SW 1271 (cell line): ENCODE measurements around the gene RDH16.

Experiments used
- DNase-seq, 2 experiments: peaks; one replicate each; lab custom pipeline; 2025; lab: John Stamatoyannopoulos, UW

RDH16 gene, protein sequence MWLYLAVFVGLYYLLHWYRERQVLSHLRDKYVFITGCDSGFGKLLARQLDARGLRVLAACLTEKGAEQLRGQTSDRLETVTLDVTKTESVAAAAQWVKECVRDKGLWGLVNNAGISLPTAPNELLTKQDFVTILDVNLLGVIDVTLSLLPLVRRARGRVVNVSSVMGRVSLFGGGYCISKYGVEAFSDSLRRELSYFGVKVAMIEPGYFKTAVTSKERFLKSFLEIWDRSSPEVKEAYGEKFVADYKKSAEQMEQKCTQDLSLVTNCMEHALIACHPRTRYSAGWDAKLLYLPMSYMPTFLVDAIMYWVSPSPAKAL

DNA sequence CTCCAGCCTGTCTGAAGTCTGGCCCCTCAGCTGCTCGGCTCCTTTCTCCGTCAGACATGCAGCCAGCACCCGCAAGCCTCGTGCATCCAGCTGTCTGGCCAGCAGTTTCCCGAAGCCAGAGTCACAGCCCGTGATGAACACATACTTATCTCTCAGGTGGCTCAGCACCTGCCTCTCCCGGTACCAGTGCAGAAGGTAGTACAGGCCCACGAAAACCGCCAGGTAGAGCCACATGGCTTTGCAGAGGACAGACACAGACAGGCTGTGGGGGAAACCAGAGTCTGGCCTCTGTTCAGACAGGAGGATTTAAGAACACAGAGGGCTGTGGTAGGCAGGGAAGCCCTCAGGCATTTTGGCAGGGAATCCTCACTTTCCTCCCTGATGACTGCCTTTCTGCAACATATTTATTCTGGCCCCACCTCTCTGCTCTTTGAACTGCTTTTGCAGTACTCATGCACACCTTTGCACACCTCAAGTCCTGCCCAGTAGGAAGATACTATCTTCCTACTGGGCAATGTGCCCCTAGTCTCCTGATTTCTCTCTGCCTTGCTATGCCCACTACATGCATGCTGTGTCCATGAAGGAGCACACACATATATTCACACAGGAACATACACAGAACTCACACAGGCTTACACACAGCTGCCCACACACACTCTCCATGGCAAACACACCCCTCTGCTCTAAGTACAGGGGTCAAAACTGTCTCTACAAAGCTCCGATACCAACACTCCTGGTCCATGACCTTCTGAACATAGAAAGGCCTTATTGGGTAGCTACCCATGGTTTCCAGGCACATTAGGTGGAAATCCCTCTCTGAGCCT lies at the start of gene RDH16:
Gene RDH16, minus strand, starts transcription at position 380 of the 824 bp plus-strand sequence. Its CDS starts 146 bp downstream, at position 234.
- DNase-seq: no peak

DNA sequence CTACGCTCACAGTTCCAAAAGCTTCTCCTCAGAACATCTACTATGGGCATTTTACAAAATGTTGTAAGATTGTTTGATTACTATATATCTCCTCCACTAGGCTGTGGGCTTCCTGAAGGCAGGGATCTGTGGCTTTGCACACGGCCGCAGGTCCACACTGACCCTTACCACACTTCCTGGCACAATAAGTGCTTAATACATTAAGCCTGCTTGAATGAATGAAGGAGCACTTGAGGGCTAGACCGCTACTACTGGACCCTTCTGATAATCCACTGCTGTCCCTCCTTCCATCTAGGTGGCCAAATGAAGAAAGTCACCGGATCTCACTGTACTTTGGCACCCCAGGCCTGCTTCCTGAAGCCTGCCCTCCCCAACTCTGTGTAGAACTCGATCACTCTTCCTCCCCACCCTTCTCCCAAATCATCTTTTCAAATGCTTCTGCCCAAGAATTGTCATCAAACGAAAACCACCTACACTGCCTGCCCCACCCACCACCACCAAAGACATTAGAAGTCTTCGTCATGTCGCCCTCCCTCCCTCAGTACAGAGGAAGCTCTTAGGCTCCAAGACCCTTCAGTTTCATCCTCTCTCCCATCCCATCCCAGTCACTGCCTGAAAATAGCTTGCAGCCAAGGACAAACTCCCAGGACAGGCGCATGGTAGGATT lies 49.5 kb upstream of the RDH16 start:
- peak in 1 of 2 experiments; percentile 42 for DNase-seq

DNA sequence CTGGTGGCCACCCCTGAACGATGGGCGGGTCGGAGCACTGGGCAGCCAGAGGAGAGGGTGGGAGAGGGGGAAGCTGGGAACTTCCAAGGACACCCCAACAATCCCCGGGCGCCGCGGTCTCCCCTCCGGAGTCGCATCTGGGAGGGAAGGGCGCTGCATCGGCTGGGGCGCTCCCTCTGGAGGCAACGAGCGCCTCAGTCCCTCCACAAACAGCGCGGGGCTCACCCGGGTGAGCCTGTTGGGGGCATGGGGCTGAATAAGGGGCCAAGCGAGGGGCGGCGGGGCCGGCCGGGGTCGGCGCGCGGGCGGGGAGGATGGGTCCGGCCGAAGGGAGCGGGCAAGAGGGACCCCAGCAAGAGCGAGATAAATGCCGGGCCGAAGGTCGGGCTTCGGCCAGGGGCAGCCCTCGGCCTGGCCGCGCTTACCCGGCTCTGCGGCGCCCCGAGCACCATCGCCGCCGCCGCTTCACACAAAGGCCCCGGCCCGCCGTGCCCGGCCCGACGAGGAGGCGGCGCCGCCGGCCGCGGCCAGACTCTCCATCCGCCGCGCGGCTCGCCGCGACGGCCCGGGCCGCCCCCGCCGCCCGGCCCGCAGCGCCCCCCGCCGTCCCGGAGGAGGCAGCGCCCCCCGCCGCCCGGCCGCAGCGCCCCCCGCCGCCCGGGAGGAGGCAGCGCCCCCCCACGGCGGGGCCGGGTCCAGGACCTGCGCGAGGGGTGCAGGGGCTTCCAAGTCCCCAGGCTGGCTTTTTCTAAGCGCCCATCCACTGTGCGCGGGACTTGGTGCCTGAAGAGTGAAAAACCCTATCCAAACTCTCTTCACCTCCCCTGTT lies 48.8 kb upstream of the RDH16 start, which contains the start of gene ZBTB39:
Gene ZBTB39, minus strand, starts transcription at position 567 of the 829 bp plus-strand sequence. CDS start 1,629 bp downstream, outside the sequence.
- peak in 1 of 2 experiments; percentile 42 for DNase-seq

DNA sequence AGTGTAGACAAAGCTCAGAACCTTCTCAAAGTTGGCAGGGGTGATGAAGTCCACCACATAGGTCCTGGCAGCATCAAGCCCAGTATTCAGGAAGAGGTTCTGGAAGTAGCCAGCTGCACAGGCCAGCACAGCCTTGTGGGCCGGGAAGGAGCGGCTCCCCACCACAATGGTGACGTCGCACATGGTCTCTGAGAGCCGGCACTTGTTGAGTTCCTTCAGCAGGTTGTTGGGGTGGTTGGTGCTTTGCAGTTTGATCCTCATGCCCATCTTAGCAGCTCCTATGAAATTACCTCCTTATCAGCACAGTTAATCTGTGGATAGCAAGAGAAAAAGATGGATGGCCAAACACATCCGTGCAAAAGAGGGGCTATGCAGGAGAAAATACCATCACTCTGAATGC lies 47.2 kb upstream of the RDH16 start:
- DNase-seq: no peak

DNA sequence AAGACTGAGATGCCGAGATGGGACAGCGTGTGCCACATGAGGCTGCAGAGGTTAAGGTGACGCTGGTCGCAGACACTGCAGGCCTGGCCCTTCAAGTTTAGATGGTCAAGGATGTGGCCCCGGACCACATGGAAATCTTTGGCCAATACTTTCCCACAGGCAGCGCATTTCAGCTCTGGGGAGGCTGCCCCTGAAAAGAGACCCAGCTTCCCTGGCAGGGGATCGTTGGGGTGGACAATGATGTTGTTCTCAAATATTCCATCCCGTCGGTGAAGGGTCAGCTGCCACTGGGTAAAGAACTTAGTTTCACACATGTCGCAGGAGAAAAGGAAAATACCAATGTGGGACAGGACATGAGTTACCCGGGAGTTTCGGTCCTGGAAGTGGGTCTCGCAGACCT lies 46.0 kb upstream of the RDH16 start:
- DNase-seq: no peak

DNA sequence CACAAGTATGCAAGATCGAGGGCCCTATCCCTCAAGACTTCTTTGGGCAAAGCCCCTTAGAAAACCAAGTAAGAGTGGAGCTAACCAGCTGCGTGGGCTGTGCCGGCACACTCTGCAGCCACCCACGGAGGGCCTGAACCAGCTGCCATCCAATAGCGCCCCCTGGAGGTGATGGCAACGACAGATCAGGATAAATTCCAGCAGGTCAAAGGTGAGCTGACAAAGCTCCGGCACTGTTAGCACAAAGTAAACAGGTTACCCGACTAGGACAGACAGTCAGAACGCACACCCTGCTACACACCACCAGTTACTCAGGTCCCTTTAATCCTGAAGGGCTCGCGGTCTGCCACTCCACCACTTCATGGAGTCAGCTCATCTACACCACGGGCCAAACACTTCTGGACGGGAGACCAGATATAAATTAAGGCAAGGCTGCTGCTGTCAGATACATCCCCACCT lies 44.1 kb upstream of the RDH16 start:
- peak in 1 of 2 experiments; percentile 43 for DNase-seq

DNA sequence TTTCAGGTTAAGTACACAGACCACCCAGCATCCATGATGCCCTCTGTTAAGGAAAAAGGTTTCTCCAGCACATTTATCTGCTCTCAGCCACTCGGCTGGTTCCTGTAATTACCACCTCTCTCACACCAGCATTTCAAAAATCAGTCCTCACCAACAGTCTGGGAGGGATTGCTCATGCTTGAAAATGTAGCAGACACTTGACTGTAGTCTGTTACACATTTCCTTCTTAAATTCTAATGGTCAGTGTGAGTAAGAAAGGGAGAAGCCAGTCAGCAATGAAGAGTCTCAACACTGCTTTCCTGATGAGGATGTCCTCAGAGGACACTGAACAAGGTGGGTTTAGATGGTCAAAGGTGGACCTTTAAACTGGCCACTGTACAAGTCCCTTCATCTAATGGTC lies 43.0 kb upstream of the RDH16 start:
- DNase-seq: no peak

DNA sequence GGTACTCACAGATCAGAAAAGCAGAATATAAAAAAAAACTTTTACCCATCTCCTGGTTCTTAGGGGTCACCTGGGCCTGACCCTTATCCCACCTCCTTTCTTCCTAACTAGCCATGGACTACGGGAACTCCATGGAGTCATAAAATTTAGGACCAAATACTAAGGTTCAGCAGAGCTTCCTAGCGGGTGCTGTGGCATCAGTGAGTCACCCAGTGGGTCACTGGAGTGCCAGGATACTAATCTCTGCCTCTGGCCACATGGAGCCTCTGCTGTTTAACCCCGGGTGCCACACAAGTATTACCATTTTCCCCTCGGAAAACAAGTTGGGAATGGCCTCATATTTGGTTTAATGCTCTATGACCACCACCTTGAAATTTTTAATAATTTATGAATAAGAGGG lies 42.0 kb upstream of the RDH16 start:
- DNase-seq: no peak

DNA sequence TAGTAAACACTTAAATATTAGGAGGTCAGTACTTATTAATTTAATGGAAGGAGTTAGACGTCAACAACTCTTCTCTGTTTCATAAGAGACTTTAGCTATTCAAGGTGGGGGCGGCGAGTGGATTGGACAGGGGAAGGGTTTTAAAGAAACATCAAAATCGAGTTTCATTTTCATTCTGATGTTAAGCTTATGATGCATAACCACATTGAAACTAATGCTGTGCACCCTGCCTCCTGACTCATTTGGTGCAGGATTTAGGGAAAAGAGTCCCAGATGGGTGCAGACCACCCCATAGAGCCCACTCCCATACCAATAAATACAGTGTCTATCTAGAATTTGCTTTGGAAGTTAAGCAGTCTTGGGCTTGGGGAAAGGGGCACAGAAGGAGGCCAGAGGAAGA lies 41.6 kb upstream of the RDH16 start:
- DNase-seq: no peak

DNA sequence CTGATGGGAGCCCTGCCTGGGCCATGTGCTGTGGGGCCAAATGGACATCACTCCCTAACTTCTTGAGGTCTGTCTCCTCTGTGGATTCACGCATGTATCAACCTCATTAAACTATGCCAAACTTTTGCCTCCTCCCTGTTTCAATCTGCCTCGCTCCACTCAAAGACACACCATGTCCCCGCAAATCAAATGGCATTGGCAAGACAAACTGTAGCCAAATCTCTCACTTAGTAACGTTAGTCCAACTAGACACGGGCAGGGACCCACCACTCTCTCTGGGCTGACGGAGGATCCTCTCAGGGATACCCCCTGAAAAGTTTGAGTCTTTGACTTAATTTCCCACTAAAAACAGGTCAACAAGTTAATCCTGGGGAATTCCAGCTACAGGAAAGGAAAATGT lies 40.9 kb upstream of the RDH16 start:
- DNase-seq: no peak

DNA sequence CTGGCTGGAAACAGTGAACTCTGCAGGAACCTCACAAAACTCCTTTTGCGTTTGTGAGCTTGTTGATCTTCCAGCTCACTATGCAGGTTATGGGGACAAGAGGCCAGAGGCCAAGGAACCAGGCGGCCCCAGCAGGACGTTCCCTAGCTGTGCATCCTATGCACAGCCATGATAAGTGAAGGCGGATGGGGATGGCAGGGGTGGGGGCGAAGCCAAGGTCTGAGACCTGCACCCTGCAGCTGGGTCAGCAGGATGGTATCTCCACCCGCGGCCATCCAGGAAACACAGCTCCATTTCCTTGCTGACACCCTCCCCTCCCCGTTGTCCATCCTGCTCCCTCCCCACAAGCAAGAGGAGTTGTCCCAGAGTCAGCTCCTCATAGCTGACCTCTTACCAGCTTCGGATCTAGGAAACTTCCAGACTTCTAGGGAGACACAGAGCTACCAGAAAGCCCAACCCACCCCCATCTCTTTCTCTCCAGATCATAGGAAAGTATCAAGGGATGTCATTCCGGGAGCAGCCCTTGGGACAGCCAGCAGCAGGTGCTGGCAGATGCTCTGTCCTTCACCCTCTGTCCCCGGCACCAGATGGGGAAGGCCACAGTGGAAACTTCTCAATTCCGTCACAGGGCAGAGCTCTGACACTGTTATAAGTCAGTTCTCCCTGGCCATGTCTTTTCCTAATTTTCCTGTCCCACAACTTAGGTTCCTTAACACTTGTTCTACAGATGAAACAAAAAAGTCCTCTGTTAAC lies 39.6 kb upstream of the RDH16 start:
- DNase-seq: no peak

DNA sequence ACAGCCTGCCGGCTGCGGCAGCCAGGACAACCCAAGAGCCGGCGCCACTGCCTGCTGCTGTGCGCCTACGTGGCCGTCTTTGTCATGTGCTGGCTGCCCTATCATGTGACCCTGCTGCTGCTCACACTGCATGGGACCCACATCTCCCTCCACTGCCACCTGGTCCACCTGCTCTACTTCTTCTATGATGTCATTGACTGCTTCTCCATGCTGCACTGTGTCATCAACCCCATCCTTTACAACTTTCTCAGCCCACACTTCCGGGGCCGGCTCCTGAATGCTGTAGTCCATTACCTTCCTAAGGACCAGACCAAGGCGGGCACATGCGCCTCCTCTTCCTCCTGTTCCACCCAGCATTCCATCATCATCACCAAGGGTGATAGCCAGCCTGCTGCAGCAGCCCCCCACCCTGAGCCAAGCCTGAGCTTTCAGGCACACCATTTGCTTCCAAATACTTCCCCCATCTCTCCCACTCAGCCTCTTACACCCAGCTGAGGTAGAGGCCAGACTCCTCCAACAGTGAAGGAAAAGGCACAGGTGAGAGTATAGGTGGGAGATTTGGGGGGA lies 38.6 kb upstream of the RDH16 start:
- no peak for DNase-seq

DNA sequence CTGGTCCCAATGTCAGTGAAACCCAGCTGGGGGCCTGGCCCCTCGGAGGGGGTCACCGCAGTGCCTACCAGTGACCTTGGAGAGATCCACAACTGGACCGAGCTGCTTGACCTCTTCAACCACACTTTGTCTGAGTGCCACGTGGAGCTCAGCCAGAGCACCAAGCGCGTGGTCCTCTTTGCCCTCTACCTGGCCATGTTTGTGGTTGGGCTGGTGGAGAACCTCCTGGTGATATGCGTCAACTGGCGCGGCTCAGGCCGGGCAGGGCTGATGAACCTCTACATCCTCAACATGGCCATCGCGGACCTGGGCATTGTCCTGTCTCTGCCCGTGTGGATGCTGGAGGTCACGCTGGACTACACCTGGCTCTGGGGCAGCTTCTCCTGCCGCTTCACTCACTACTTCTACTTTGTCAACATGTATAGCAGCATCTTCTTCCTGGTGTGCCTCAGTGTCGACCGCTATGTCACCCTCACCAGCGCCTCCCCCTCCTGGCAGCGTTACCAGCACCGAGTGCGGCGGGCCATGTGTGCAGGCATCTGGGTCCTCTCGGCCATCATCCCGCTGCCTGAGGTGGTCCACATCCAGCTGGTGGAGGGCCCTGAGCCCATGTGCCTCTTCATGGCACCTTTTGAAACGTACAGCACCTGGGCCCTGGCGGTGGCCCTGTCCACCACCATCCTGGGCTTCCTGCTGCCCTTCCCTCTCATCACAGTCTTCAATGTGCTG lies 38.0 kb upstream of the RDH16 start:
- DNase-seq: no peak

DNA sequence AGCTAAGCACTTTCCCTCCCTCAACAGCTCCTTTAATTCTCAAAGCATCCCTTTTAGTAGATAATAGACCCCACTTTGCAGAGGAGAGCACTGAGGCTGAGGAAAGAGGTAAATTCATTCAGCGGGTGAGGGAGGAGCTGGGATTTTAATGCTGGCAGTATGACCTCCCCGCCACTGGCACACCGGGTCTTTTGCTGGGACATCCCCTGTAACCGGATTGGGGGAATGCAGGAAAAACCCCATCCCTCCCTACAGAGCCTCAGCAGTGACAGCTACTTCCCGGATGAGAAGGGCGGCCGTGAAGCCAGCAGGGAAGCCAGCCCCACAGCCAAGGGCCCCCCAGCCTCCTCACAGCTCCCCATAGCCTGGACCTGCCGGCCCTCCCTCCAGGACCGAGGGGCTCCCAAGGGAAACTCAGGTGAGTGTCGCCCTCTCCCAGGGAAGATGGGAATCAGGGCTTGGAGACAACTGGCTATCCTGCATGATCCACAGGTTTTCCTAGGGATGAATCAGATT lies 36.9 kb upstream of the RDH16 start:
- DNase-seq: no peak

DNA sequence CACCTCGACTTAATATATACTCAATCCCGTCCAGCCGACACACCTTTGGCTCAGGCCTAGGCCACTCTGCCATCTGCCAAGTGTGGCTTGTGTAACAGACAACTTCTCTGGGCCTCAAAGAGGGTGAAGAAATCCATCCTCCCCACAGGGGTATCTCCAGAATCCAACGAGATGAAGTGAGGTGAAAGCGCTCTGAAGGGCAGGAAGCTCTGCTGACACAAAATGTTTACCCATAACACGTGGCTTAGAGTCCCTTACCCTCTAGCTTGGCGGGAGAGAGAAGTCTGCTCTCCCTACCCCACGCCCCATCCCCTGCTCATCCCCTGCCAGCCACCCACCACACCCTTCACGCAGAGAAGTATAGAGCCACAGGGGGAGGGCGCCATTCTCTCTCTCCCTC lies 35.9 kb upstream of the RDH16 start:
- no peak for DNase-seq

DNA sequence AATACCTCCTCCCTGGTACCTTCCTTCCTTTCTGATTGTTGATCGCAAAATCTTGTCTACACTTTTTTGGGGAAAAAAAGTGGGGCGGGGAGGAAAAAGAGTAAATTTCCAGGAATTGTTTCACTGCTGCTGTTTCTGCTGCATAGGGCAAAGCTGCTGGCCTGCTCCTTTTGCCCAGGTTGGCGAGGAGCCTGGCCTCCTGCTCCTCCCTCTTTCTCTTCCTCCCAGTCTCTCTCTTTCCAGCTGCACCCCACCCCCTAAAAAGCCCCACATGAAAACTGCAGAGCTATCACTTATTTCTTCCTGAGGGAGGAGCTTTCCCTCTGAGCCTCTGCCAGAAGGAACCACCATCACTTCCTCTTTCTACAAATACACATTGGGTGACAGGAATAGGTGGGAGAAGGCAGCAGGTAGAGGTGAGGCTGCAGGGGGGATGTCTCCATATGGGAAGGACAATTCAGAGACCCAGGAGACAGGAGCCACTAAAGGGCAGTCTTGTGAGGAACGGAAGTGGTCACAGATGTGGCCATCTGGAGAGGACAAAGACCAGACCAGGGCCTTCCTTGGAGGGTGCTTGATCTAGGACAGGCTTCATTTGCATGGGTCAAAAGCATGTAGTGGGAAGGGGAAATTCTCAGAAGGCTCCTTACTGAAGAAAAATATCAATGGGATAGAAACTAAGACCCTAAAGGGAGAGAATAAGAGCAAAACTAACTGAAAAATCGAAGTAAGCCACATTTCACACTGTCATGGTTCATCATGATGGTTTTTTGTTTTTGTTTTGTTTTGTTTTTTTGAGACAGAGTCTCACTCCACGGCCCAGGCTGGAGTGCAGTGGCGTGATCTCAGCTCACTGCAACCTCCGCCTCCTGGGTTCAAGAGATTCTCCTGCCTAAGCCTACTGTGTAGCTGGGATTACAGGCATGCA lies 34.2 kb upstream of the RDH16 start:
- DNase-seq: no peak

DNA sequence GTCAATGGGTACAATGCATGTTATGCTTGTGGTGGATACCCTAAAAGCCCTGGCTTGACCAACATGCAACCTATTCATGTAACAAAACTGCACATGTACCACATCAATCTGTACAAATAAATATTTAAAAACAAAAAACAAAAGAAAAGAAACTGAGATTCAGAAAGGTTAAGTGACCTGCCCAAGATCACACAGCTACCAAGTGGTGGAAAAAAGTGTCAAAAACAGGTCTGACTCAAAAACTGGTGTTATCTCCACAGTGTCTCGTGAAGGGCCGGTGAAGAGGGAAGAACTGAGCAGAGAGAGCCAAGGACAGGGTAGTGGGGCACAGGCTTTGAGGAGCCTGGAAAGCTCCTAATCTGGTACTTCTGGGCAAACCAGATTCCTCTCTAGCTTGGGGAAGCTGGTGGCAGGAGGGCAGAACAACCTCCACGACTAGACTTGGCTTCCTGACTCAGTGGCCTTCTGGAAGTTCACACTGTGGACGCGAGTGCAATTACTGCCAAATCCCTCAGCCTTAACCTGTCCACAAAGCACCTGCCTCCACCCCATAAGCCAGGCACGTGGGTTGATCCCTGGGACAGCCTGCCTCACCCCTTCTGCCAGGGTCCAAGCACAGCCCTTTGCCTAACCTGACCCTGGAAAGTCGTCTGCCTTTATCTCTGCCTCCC lies 33.4 kb upstream of the RDH16 start:
- no peak for DNase-seq
